HL-60 (cell line): ENCODE results near the gene TSSK6.

Experiments used
- GABPA ChIP-seq: IDR thresholded peaks from 2 replicates; pipeline ENCODE4 v1.6.1; 2012; ENCODE audit warnings: low read depth
- POLR2AphosphoS5 ChIP-seq: IDR thresholded peaks from 2 replicates; pipeline ENCODE4 v1.6.1; 2012; ENCODE audit warnings: low read depth
- SPI1 ChIP-seq: IDR thresholded peaks from 2 replicates; pipeline ENCODE4 v1.6.1; 2012; ENCODE audit warnings: low read depth, mild to moderate bottlenecking, borderline replicate concordance
- TF ChIP-seq, protein P1 (sequence below): IDR thresholded peaks from one replicate; pipeline ENCODE4 v1.5.1; 2011; ENCODE audit warnings: low read length, control low read depth, inconsistent platforms; ENCODE audit not compliant: insufficient read depth
- TF ChIP-seq, protein P2 (sequence below): IDR thresholded peaks from 2 replicates; pipeline ENCODE4 v1.6.1; 2012; ENCODE audit warnings: low read depth; ENCODE audit not compliant: insufficient replicate concordance

DNA sequence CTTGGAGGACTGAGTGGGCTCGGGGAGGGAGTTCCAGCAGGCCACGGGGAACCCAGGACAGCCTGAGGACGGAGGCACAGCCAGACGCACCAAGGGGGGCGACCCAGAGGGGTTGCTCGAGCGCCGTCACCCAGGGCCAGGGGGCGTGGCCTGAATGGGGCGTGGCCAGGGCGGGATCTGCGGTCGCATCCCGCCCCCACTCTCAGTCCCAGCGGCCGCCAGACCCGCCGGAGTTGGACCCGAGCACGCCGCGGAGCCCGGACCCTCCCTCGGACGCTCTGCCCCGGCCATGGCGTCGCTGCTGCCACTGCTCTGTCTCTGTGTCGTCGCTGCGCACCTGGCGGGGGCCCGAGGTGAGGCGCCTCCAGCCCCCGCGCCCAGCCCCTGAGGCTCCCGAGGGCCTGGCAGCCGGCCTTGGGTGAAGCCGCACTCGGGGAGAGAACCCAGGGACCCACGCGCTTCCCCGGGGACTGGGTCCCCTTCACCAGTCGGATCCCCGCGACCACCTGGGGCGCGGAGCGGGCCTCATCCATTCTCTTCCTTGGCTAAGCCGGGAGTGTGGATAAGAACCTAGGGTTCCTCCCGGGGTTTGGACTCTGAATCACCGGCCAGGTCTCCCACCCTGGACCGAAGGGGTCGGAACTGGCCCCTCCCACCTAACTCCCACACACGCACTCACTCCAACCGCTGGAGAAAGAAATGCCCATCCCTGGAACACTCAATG lies 22.9 kb upstream of the TSSK6 start, which contains the start of gene CILP2:
- TF ChIP-seq, protein P1, sequence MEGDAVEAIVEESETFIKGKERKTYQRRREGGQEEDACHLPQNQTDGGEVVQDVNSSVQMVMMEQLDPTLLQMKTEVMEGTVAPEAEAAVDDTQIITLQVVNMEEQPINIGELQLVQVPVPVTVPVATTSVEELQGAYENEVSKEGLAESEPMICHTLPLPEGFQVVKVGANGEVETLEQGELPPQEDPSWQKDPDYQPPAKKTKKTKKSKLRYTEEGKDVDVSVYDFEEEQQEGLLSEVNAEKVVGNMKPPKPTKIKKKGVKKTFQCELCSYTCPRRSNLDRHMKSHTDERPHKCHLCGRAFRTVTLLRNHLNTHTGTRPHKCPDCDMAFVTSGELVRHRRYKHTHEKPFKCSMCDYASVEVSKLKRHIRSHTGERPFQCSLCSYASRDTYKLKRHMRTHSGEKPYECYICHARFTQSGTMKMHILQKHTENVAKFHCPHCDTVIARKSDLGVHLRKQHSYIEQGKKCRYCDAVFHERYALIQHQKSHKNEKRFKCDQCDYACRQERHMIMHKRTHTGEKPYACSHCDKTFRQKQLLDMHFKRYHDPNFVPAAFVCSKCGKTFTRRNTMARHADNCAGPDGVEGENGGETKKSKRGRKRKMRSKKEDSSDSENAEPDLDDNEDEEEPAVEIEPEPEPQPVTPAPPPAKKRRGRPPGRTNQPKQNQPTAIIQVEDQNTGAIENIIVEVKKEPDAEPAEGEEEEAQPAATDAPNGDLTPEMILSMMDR = no peak
- TF ChIP-seq POLR2AphosphoS5 (no peak), GABPA (no peak), SPI1 (no peak)
- TF ChIP-seq, protein P2, sequence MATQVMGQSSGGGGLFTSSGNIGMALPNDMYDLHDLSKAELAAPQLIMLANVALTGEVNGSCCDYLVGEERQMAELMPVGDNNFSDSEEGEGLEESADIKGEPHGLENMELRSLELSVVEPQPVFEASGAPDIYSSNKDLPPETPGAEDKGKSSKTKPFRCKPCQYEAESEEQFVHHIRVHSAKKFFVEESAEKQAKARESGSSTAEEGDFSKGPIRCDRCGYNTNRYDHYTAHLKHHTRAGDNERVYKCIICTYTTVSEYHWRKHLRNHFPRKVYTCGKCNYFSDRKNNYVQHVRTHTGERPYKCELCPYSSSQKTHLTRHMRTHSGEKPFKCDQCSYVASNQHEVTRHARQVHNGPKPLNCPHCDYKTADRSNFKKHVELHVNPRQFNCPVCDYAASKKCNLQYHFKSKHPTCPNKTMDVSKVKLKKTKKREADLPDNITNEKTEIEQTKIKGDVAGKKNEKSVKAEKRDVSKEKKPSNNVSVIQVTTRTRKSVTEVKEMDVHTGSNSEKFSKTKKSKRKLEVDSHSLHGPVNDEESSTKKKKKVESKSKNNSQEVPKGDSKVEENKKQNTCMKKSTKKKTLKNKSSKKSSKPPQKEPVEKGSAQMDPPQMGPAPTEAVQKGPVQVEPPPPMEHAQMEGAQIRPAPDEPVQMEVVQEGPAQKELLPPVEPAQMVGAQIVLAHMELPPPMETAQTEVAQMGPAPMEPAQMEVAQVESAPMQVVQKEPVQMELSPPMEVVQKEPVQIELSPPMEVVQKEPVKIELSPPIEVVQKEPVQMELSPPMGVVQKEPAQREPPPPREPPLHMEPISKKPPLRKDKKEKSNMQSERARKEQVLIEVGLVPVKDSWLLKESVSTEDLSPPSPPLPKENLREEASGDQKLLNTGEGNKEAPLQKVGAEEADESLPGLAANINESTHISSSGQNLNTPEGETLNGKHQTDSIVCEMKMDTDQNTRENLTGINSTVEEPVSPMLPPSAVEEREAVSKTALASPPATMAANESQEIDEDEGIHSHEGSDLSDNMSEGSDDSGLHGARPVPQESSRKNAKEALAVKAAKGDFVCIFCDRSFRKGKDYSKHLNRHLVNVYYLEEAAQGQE = no peak
